GM19025 (cell line): ENCODE results near the gene DIP2B.
"Not testable (repeated sequence)": the region's sequence is repeated elsewhere in the genome, so short reads cannot be mapped to it uniquely, and the experiment has no call there.

Experiments used
- ATAC-seq: cut with Tn5 transposase; IDR thresholded peaks from one replicate; pipeline ENCODE4 v1.9.1; 2021; ENCODE audit warnings: mild to moderate bottlenecking, low read depth, moderate library complexity; ENCODE audit not compliant: unreplicated experiment

DIP2B gene

DNA sequence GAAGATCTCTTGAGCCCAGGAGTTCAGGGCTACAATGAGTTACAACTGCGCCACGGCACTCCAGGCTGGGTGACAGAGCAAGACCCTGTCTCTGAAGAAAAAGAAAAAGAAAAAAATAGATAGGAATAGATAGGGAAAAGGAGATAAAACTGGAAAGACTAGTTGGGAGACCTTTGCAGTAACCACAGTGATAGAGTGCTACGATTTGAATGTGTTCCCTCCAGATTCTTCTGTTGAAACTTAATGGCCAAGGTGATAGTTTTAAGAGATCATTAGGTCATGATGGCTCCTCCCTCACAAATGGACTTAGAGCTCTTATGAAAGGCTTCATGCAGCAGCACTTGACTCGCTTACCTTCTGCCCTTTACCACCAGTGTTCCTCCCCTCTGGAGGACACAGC is 245.6 kb downstream of the DIP2B start:
- ATAC-seq = no peak

DNA sequence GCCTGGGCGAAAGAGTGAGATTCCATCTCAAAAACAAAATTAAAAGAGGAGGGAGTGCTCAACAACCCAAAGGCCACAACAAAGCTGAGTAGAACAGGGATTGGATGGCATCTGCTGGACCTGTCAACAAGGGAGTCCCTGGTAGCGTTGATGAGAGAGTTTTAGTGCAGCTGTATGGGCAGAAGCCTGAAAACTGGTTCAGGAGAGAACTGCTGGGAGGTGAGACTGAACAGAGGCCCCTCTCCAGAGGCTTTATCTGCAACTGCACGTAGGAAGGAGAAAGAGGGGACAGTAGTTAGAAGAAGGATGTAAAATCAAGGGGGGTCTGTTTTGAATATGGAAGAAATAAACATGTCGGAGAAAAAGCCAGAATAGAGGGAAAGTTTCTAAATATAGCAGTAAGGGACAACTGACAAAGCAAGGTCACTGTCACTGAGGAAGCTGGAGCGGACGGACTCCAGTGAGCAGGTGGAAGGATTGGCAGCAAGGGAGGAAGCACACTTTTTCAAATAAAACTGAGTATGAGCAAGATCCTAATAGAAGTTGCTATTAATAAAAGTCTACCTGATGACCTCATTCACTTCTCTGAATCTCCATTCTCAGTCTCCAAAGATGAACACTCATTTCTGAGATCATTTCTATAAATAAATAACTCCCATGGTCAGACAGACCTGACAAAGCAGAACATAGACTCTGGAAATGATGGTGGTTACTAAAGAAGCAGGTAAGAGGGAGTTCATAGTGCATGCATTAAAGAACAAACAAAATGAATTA is 247.3 kb downstream of the DIP2B start:
- no peak for ATAC-seq

DNA sequence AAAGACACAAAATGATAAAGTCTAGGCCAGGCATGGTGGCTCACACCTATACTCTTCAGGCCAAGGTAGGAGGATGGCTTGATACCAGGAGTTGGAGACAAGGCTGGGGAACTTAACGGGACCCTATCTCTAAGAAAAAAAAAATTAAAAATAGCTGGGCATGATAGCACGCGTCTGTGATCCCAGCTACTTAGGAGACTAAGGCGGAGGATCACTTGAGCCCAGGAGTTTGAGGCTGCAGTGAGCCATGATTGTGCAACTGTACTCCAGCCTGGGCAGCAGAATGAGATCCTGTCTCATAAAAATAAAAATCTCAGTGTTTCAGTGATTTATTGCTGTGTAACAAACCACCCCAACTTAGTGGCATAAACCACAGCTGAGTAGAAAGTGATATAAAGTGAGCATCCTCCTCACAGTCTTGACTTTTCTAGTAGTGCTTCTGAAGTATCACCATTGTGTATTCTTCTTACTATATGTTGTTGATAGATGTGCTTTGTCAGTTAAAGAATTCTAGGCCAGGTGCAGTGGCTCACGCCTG is 248.5 kb downstream of the DIP2B start:
- no peak for ATAC-seq

DNA sequence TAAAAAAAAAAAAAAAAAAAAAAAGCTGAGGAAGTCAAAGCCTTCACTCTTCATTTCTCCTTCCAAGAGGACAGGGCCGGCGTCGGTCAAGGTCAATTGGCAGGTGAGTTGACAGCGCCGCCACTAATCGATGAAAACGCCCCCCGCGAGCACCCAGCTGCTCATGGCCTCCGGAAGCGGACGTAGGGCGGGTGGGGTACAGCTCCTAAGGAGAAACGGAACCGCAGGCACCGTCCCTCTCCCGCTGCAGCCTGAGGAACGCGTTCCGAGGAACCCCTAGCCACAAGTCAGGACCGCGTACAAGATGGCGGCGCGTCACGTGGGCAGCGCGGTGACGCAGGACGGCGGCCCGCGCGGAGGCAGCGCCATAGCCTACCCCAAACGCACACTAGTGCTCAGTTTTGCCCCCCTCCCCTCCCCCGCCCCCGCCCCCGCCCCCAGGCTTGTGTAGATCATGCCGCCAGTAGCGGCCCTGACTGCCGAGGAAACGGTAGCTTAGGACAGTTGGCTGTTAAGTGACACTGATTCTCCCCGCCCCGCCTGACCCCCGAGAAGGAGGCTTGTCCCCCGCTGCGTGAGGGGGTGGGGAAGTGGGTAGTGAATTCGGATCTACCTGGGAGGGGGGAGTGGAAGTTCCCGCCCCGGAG is 259.0 kb downstream of the DIP2B start, which contains the start of gene ATF1:
Gene ATF1, plus strand, starts transcription at position 463 of the 647 bp plus-strand sequence. CDS start 16,045 bp downstream, outside the sequence.
- peak; percentile 69 for ATAC-seq

DNA sequence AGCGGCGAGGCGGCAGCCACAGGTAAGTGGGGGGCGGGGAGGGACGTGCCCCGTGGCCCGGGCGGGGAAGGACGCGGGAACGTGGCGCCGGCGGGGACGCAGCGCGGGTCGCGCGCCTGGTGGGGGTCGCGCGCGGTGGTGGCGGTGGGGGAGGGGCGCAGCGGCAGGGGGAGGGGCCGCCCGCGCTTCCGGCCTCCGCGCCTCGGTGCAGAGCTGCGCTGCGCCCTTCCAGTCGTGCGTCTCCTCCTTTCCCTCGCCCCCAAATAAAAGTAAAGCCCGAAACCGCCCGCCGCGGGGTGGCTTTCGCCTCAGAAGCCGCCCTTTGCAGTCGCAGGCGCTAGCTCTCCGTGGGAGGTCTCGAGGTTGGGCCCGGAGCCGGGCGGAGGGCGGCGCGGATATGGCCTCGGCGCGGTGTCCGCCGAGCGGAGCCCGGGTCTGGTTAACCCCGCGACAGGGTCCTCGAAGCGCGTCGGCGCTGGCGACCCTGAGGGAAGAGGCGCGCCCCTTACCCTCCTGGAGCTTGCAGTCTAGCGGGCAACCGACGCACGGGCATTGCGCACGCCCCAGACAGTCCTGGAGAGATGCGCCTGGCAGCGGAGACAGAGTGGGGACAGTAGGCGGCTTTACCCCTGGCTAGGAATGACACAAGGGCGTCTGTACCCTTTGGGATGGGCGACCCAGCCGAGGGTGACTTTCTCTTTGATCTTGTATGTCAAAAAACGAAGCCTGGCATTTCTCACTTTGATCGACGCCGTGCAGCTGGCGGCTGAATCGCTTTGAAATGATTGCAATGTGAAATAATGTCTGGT is 259.7 kb downstream of the DIP2B start:
- ATAC-seq = peak; percentile 34

DNA sequence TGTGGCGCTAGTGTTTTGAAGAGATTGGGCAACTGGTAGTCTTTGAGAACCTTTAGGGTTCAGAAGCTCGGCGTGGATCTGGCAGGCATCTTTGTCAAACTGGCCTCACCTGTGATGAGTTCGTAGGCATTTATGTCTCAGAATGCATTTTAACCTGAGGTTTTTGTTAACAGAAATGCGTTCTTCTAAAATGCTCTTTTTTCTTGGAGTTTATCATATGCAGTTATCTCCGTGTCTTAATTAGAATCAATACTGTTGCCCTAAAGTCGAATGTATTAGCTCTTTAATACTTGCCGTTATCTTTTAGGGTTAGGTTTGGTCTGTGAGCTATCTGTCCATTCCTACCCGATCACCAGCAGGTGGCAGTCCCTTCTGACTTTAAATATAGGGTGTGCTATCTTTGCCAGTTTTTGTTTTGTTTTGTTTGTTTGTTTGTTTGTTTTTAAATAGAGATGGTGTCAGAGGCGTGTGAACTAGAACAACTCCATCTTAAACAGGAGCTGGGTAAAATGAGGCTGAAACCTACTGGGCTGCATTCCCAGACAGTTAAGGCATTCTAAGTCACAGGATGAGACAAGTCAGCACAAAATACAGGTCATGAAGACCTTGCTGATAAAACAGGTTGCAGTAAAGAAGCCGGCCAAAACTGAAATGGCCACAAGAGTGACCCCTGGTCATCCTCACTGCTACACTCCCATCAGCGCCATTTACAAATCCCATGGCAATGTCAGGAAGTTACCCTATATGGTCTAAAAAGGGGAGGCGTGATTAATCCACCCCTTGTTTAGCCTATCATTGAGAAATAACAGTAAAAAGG is 260.5 kb downstream of the DIP2B start:
- no peak for ATAC-seq

DNA sequence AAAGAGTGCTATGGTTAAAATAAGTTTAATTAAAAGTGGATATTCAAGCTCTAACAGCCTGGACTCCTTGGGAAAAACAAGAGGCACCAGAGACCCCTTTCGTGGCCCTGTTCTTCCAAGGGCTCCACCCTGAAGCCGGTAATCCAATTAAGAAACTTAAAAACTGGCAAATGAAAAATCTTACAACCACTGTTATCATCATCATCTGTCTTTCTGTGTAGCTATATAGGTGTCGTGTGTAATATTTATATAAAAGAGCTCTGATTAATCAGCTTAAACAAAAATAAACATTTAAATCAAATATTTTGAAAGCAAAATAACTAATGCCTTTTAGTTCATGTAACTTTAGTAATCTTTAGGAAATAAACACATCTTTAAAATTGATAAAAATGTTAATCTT is 263.6 kb downstream of the DIP2B start:
- no peak for ATAC-seq

DNA sequence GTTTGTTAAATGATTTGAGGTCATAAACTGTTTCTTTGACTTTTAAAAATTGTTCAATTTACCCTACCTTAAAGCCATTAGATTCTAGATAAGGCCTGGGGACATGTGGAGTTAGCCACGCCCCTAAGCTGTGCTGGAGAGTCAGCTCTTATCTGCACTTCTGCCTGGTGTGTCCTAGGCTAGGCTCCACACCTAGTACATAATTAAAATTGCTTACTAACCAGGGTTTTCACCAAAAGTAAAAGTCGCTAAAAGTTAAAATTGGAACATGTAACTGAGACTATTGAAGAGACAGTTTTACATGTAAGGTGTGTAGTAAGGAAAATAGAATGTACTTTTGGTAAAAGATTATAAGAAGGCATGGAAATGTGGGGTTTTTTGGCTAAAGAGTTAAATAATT is 264.0 kb downstream of the DIP2B start:
- not testable (repeated sequence) for ATAC-seq

DNA sequence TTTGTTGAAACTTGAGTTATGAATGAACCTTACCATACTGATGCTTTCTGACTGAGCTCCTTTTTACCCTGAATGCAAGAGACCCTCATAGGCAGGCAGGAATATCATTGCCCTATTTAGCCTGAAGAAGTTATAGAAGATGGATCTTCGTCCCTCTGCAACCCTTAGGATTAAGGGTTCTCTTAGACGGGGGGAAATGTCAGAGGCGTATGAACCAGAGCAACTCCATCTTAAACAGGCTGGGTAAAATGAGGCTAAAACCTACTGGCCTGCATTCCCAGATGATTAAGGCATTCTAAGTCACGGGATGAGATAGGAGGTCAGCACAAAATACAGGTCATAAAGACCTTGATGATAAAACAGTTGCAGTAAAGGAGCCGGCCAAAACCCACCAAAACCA is 266.6 kb downstream of the DIP2B start:
- ATAC-seq = no peak

DNA sequence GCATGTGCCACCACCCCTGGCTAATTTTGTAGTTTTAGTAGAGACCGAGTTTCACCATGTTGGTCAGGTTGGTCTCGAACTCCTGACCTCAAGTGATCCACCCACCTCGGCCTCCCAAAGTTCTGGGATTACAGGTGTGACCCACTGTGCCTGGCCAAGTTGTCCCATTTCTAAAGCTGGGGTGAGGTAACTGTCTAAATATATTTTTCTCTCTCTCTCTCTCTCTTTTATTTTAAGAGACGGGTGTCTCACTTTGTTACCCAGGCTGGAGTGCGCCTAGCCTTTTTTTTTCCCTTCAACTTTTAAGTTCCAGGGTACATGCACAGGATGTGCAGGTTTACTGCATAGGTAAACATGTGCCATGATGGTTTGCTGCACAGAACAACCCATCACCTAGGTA is 267.7 kb downstream of the DIP2B start:
- ATAC-seq = no peak

DNA sequence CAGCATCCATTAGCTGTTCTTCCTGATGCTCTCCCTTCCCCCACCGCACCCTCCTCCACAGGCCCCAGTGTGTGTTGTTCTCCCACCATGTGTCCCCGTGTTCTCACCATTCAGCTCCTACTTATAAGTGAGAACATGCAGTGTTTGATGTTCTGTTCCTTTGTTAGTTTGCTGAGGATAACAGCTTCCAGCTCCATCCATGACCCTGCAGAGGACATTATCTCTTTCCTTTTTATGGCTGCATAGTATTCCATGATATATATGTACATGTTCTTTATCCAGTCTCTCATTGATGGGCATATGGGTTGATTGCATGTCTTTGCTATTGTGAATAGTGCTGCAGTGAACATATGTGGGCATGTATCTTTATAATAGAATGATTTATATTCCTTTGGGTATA is 268.1 kb downstream of the DIP2B start:
- no peak for ATAC-seq

DNA sequence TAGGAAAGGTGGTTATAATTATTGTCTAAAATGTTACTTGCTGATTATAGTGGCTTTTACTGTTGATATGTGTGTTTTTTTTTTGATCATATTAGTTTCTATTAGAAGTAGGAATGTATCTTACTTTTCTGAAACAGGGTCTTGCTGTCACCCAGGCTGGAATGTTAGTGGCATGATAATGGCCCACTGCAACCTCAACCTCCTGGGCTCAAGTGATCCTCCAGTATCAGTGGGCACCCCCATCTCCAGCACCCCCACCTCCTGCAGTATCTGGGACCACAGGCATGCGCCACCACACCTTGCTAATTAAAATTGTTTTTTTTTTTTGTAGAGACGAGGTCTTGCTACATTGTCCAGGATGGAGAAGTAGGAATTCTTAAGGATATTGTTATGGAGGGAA is 270.5 kb downstream of the DIP2B start:
- ATAC-seq = no peak

DNA sequence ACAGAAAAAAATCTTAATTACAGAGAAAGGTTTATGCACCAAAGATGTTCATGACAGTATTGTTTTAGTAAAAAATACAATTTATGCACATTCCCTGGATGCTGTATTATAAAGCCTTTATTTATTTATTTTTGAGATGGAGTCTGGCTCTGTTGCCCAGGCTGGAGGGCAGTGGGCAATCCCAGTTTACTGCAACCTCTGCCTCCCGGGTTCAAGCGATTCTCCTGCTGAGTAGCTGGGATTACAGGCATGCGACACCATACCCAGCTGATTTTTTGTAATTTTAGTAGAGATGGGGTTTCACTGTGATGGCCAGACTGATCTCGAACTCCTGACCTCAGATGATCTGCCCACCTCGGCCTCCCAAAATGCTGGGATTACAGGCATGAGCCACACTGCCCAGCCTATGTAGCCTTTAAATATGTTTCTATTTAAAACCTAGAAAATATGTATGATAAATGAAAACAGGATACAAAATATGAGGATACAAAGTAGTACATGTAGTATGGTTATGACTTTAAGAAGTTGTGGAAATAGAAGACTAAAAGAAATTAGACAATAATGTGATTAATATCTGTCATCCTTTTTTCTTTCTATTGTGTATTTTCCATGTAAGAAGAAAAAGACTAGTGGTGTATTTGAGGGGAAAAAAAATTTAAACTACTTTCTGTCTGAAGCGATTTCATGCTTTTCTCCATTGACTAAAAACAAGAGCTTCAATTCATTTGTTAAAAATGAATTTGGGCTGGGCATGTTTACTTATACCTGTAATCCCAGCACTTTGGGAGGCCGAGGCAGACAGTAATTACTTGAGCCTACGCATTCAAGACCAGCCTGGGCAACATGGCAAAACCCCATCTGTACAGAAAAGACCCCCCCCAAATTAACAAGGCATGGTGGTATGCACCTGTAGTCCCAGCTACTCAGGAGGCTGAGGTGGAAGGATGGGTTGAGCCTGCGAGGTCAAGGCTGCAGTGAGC is 272.3 kb downstream of the DIP2B start:
- no peak for ATAC-seq

DNA sequence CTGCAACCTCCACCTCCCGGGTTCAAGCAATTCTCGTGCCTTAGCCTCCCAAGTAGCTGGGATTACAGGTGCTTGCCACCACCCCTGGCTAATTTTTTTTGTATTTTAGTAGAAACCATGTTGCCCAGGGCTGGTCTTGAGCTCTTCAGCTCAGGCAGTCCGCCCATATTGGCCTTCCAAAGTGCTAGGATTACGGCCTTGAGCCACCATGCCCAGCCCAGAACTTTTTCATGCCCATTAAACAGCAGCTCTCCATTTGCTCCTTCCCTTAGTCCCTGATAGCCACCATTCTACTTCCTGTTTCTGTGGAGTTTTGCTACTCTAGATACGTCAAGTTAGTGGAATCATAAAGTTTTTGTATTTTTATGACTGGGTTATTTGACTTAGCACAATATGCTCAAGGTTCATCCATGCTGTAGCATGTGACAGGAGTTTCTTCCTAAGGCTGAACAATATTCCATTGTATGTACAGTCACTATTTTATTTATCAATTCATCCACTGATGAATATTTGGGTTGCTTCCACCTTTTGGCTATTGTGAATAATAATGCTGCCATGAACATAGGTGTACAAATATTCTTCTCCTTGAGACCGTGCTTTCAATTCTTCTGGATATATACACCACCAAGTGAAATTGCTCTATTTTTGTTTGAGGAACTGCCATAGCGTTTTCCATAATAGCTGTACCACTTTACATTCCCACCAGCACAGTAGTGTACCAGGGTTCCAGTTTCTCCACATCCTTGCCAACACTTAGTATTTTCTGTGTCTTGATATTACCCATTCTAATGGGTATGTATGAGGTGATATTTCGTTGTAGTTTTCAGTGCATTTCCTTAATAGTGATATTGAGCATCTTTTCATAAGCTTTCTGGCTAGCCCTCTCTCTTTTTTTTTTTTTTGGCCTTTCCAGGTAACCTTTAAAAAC is 274.1 kb downstream of the DIP2B start:
- no peak for ATAC-seq

DNA sequence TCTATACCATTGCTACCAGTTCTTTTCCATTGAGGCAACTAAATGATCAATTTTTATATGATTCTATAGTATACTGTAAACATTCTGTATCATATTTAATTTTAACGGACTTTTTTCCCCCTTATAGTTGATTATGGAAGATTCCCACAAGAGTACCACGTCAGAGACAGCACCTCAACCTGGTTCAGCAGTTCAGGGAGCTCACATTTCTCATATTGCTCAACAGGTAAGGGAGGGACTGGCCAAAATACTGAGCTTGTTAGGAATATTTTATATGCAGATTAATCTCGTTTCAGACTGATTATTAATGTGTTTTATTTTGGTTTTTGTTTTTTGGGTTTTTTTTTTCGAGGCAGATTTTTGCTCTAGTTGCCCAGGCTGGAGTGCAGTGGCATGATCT is 275.2 kb downstream of the DIP2B start:
- no peak for ATAC-seq

DNA sequence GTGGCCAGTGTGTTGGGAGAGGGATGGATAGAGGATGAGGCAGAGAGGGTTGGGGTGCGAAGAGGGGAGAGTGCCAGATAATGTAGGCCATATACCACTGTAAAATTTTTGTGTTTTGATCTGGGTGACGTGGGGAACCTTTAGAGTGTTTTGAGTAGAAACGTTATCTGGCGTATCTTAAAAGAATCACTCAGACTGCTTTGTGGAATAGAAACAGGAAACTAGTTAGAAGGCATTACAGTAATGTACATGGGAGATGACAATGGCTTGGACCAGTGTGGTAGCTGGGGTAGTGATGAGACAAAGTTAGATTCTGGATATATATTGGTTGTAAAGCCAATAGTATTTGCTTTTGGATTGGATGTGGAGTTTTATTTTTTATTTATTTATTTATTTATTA is 279.7 kb downstream of the DIP2B start:
- no peak for ATAC-seq

DNA sequence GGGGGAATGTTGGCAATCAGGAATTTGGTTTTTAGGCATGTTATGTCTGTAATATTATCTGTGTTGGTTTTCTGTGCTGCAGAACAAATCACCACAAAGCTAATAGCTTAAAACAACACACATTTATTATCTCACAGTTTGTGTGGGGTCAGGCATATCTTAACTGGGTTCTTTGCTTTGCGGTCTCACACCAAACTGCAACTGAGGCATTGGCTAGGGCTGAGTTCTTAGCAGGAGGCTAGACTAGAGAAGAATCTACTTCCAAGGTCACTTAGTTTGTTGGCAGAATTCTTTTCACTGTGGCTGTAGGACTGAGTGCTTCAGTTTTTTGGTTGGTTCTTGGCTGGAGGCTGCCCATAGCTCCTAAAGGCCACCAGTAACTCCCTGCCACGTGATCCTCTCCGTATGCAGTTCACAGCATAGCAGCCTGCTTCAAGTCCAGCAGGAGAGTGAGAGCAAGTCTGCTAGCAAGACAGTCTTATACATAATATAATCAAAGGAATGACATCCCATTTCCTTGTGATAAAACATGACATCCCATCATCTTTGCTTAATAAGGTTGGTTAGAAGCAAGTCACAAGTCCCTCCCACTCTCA is 280.7 kb downstream of the DIP2B start:
- ATAC-seq = no peak
